DND-41 (cell line): ENCODE measurements around the gene SVIL.

Experiments used
- EZH2 ChIP-seq: IDR thresholded peaks from 3 replicates; pipeline ENCODE4 v1.6.1; 2012; ENCODE audit warnings: borderline replicate concordance, low read depth, mild to moderate bottlenecking, moderate library complexity, low read length, inconsistent platforms; ENCODE audit not compliant: severe bottlenecking
- TF ChIP-seq, protein P1 (sequence below): IDR thresholded peaks from 2 replicates; pipeline ENCODE4 v1.5.1; 2012; ENCODE audit warnings: borderline replicate concordance, low read length, moderate library complexity, mild to moderate bottlenecking; ENCODE audit not compliant: poor library complexity, severe bottlenecking; ENCODE audit errors: extremely low read depth

DNA sequence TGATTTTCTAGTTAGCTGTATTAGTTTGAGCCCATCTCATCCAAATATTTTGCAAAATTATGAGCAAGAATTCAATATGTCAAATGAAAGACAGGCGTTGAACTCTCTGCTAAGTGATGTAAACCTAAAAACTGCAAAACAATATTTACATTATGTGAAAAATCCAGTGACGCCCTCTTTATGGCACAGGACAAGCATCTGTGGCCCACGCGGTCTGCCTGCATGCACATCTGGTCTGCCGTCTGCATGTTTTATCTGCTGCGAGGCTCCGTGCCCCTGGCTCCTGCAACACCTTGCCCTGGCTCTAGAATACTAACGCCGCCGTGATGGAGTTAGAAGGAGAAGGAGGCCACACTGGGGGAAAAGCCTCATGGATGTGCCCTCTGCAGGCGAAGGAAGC is 142.0 kb downstream of the SVIL start:
- no peak for TF ChIP-seq EZH2
- TF ChIP-seq, protein P1, sequence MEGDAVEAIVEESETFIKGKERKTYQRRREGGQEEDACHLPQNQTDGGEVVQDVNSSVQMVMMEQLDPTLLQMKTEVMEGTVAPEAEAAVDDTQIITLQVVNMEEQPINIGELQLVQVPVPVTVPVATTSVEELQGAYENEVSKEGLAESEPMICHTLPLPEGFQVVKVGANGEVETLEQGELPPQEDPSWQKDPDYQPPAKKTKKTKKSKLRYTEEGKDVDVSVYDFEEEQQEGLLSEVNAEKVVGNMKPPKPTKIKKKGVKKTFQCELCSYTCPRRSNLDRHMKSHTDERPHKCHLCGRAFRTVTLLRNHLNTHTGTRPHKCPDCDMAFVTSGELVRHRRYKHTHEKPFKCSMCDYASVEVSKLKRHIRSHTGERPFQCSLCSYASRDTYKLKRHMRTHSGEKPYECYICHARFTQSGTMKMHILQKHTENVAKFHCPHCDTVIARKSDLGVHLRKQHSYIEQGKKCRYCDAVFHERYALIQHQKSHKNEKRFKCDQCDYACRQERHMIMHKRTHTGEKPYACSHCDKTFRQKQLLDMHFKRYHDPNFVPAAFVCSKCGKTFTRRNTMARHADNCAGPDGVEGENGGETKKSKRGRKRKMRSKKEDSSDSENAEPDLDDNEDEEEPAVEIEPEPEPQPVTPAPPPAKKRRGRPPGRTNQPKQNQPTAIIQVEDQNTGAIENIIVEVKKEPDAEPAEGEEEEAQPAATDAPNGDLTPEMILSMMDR, result no peak
